Mucosa of stomach (tissue), 1 donor: ENCODE results near the gene STIM1.
"Not testable (repeated sequence)": the region's sequence is repeated elsewhere in the genome, so short reads cannot be mapped to it uniquely, and the experiment has no call there.

Source experiments
- H3K27me3 ChIP-seq: one replicate; pipeline ENCODE4 v1.7.0; 2013; ENCODE audit warnings: mild to moderate bottlenecking, low read length; ENCODE audit not compliant: control insufficient read depth, insufficient read depth
- H3K36me3 ChIP-seq: one replicate; pipeline ENCODE4 v1.7.0; 2013; ENCODE audit warnings: low read length; ENCODE audit not compliant: control insufficient read depth, insufficient read depth
- H3K4me1 ChIP-seq: one replicate; pipeline ENCODE4 v1.7.0; 2013; ENCODE audit warnings: mild to moderate bottlenecking, low read length; ENCODE audit not compliant: control insufficient read depth, insufficient read depth
- H3K4me3 ChIP-seq: one replicate; pipeline ENCODE4 v1.7.0; 2013; ENCODE audit warnings: low read length
- H3K9ac ChIP-seq: one replicate; pipeline ENCODE4 v1.7.0; 2013; ENCODE audit warnings: mild to moderate bottlenecking, low read length, moderate library complexity
- H3K9me3 ChIP-seq: one replicate; pipeline ENCODE4 v1.7.0; 2013; ENCODE audit warnings: mild to moderate bottlenecking, low read length, moderate library complexity; ENCODE audit not compliant: control insufficient read depth
- donor health status: Pancreatic carcinoma.

Gene STIM1

DNA sequence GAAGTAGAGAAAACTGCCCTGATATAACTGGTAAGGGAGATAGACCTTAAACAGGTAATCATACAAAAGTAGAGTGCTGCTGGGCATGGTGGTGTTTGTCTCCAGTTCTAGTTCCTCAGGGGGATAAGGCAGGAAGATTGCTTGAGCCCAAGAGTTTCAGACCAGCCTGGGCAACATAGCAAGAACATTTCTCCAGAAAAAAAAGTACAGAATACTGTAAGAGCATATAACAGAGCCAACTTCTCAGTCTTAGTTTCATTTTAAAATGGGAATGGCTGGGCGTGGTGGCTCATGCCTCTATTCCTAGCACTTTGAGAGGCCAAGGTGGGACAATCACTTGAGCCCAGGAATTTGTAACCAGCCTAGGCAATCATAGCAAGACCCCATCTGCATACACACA, 10.2 kb upstream of the STIM1 start:
- Histone ChIP-seq H3K9ac (no peak overlapping the region), H3K36me3 (no peaks in the 10 kb centered on the region), H3K9me3 (no peaks in the 10 kb centered on the region), H3K27me3 (no peaks in the 10 kb centered on the region), H3K4me3 (no peak overlapping the region), H3K4me1 (peaks cover 5% of the 10 kb centered on the region)

DNA sequence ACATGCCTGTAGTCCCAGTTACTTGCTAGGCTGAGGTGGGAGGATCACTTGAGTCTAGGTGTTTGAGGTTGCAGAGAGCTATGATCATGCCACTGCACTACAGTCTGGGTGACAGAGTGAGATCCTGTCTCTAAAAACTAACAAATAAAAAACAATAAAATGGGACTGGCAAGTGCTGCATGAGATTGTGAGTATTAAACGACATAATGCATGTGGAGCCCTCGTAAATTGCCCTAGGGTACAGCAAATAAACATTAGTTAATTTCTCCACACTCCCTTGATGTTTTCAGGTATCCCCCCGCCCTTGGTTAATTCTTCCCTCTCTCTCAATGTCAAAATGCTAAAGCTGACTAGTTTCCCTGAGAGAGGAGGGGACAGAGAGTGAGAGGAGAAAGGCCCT, 9.8 kb upstream of the STIM1 start:
- H3K4me1 ChIP-seq = peaks cover 5% of the 10 kb centered on the region

DNA sequence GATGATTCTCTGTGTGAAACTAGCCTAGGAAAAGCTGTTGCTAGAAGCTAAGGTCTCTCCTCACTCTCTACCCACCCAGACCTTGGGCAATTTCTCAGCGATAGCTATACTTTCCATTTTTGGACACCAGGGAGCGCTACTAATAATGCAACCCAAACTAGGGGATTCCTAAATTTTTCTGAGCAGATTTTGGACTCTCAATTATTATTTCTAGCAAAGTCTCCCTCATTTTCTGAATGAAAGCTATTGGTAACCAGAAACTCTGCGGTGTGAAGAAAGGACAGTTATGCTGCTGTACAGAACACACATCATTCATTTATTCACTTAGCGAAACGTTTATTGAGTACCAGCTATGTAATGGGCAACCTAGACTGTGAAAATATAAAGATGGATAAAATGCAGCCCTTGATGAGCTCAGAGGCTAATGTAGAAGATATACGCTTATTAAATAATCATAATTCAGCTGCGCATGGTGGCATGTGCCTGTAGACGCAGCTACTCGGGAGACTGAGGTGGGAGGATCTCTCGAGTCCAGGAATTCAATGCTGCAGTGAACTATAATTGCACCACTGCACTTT, 6.1 kb upstream of the STIM1 start:
- H3K4me3 ChIP-seq = no peak overlapping the region
- no peak overlapping the region for H3K9ac ChIP-seq

More for the DNA sequence above, 9.8 kb upstream of the STIM1 start:
- no peak overlapping the region for H3K9ac ChIP-seq
- no peaks in the 10 kb centered on the region for H3K27me3 ChIP-seq
- H3K9me3 ChIP-seq = no peaks in the 10 kb centered on the region
- H3K4me3 ChIP-seq = no peak overlapping the region
- H3K36me3 ChIP-seq = no peaks in the 10 kb centered on the region

DNA sequence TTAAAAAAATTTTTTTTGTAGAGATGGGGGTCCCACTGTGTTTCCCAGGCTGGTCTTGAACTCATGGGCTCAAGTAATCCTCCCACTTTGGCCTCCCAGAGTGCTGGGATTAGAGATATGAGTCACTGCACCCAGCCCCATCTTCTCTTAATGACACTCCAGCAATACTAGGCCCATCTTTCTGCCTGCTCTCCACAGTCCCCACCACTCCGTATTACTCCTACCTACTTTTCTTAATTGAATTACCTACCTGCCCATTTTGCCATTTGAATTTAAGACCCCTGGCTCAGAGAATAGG, 2.0 kb upstream of the STIM1 start:
- Histone ChIP-seq H3K9ac (no peak overlapping the region), H3K4me1 (peaks cover 28% of the 10 kb centered on the region), H3K4me3 (no peak overlapping the region), H3K9me3 (no peaks in the 10 kb centered on the region), H3K36me3 (no peaks in the 10 kb centered on the region), H3K27me3 (no peaks in the 10 kb centered on the region)

More for the DNA sequence above, 6.1 kb upstream of the STIM1 start:
- H3K9me3 ChIP-seq = no peaks in the 10 kb centered on the region
- no peaks in the 10 kb centered on the region for H3K36me3 ChIP-seq
- no peaks in the 10 kb centered on the region for H3K27me3 ChIP-seq
- H3K4me1 ChIP-seq = peaks cover 7% of the 10 kb centered on the region

DNA sequence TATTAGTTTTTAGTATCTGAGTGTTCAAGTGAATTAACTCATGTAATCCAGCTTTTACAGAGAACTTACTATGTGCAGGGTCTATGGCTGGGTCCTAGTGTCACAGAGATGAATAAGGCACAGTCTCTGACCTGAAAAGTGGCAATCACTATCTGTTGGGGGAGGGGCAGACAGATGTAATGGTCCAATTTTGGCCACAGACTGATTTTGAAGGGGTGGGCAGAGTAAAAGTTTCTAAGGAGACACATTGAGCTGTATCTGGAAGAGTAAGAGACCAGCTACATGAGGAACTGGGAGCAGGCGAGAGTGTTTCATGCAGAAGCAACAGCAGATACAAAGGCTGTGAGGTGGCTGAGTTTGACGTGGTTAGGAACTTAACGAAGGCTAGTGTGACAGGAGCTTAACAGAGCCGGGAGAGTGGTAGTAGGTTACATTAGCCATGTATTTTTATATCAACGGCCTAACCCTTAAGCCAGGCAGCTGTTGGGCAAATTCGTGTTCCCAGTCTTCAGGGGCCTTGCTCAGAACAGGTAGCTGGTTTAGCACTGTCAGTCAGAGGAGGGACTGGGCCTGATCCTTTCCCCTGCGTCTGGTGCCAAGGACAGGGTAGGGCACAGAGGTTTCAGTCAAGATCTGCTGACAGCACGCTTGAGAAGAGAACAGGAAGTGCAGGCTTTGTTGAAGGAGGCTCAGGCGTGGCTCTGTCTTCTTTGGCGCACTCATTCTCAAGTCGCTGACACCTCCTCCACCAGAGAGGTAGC, 1.4 kb upstream of the STIM1 start:
- Histone ChIP-seq H3K4me1 (peaks cover 33% of the 10 kb centered on the region), H3K9ac (peak overlapping the region; percentile 53), H3K4me3 (no peak overlapping the region), H3K36me3 (no peaks in the 10 kb centered on the region), H3K9me3 (no peaks in the 10 kb centered on the region), H3K27me3 (no peaks in the 10 kb centered on the region)

DNA sequence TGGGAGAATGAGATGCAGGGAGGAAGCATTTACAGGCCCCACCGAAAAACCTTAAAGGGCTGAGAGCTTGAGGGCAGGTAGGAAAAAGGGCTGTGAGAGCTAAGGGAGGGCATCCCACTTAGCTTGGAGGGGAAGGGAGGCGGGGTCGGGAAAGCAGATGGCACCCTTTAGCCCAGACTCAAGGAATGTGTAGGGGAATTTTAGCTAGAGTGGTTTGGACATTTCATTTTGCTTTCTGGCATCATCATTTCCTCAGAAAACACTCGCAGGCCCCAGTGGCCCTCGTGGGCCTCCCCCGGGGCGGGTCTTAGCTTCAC, 846 bp upstream of the STIM1 start:
- no peaks in the 10 kb centered on the region for H3K36me3 ChIP-seq
- peaks cover 39% of the 10 kb centered on the region for H3K4me1 ChIP-seq
- no peaks in the 10 kb centered on the region for H3K27me3 ChIP-seq
- H3K4me3 ChIP-seq = no peak overlapping the region
- H3K9ac ChIP-seq = peak overlapping the region; percentile 53
- H3K9me3 ChIP-seq = no peaks in the 10 kb centered on the region

DNA sequence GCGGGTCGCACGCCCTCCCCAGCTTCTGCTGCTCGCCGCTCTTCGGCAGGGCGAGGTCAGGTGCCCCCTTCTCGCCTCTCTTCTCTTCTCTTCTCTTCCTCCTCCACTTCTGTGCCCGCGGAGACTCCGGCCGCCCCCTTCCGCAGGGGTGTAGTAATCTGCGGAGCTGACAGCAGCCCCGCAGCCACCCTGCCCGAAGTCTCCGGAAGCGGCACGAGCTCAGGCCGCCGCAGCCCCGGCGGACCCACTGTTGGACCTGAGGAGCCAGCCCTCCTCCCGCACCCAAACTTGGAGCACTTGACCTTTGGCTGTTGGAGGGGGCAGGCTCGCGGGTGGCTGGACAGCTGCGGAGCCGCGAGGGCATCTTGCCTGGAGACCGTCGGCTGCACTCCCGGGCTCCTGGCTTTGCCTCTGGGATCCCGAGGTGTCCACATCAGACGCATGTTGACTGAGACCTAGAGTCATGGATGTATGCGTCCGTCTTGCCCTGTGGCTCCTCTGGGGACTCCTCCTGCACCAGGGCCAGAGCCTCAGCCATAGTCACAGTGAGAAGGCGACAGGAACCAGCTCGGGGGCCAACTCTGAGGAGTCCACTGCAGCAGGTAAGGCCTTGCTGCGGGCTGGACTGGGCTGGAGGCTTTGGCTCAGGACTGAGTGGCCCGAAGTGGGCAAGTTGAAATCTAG, 486 bp downstream of the STIM1 start:
- Histone ChIP-seq H3K4me1 (peaks cover 51% of the 10 kb centered on the region), H3K9ac (peak overlapping the region; percentile 76)

DNA sequence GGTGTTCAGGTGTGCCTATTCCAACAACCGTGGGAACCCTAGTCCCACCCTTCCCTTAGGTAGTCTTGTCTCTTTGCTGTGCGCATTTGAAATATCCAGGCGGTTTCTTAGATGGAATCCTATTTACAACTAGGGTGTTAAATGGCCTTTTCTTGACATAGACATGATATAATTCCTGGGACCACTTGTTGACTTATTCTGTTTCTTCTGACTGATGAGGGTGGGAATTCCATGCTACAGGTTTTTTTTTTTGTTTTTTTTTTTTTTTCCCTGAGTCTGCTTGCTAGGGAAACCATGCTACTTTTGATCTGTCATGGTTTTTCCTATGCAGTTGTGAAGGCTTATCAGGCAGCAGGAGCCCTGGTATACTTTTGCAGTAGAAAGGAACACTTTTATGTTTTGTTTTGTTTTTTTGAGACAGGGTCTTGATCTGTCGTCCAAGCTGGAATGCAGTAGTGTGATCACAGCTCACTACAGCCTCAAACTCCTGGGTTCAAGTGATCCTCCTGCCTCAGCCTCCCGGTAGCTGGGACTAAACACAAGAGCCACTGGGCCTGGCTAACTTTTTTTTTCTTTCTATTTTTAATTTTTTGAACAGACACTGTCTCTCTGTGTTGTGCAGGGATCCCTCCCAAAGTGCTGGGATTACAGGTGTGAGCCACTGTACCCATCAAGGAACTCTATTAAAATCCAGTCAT, 1.5 kb downstream of the STIM1 start:
- Histone ChIP-seq H3K4me1 (peaks cover 52% of the 10 kb centered on the region), H3K9me3 (no peaks in the 10 kb centered on the region), H3K4me3 (peak overlapping the region; percentile 85), H3K36me3 (no peaks in the 10 kb centered on the region), H3K9ac (peak overlapping the region; percentile 76), H3K27me3 (no peaks in the 10 kb centered on the region)

More for the DNA sequence above, 486 bp downstream of the STIM1 start:
- peak overlapping the region; percentile 85 for H3K4me3 ChIP-seq
- no peaks in the 10 kb centered on the region for H3K36me3 ChIP-seq
- no peaks in the 10 kb centered on the region for H3K9me3 ChIP-seq
- H3K27me3 ChIP-seq = no peaks in the 10 kb centered on the region

DNA sequence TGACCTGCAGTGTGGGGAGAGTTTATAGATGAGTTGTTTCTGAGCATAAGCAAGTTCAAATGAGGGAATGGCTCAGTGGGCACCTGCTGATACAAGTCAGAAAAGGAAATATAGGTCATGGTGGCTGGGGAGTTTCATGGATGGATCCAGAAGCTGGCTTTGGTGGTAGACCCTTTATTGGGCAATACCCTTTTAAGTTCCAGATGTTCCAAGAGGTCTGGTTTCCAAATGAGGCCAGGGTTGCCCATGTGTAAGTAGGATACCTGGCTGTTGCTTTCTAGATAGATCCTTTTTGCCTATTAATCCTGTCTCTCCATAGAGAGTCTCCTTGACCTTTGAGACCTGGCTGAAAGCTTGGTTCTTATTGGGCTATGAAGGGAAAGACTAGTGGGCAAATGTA, 2.2 kb downstream of the STIM1 start:
- no peaks in the 10 kb centered on the region for H3K27me3 ChIP-seq
- H3K4me1 ChIP-seq = peaks cover 52% of the 10 kb centered on the region
- H3K36me3 ChIP-seq = no peaks in the 10 kb centered on the region
- peak overlapping the region; percentile 45 for H3K9ac ChIP-seq
- H3K4me3 ChIP-seq = no peak overlapping the region
- no peaks in the 10 kb centered on the region for H3K9me3 ChIP-seq

DNA sequence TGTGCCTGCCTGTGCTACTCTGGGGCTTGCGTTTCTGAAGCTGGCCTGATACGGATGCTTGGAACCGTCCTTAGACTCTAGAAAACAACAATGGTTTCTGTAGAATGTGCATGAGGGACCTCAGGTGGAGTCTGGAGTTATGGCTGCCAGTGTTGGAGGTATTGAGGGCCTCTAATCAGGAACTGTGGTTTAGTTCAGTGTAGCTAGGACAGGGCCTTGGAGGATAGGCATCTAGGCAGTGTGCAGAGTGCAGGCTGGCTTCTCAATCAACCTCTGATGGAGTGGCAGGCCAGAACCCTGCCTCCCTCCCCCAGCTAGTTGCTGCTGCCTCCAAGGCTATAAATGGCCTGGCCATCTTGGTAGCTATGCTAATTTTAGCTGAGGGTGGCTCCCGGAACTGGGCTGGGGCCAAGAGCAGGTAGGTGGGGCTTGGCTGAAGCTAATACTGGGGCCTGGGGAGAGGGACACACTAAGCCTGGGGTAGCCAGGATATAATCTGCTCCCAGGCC, 4.0 kb downstream of the STIM1 start:
- no peaks in the 10 kb centered on the region for H3K9me3 ChIP-seq
- no peak overlapping the region for H3K9ac ChIP-seq
- H3K36me3 ChIP-seq = no peaks in the 10 kb centered on the region
- H3K27me3 ChIP-seq = no peaks in the 10 kb centered on the region
- peaks cover 45% of the 10 kb centered on the region for H3K4me1 ChIP-seq
- no peak overlapping the region for H3K4me3 ChIP-seq

DNA sequence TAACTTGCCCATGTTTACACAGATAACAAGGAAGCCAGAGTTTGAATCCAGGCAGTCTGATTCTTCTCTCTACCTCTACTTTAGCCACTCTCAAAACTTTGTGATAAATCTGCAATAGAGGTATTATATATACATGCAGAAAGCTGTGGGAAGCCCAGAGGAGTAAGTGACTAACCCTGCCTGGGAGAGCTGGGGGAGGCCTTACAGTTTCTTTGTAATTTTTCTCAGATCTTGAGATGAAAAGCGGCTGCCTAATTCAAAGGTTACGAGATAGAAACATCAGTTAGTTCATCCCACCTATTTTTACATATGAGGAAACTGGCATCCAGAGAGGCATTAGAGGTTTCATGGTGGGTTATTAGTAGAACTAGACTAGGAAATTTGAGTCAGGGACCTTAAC, 4.9 kb downstream of the STIM1 start:
- Histone ChIP-seq H3K9me3 (no peaks in the 10 kb centered on the region), H3K27me3 (no peaks in the 10 kb centered on the region), H3K4me3 (no peak overlapping the region), H3K36me3 (no peaks in the 10 kb centered on the region), H3K9ac (no peak overlapping the region), H3K4me1 (peaks cover 45% of the 10 kb centered on the region)

DNA sequence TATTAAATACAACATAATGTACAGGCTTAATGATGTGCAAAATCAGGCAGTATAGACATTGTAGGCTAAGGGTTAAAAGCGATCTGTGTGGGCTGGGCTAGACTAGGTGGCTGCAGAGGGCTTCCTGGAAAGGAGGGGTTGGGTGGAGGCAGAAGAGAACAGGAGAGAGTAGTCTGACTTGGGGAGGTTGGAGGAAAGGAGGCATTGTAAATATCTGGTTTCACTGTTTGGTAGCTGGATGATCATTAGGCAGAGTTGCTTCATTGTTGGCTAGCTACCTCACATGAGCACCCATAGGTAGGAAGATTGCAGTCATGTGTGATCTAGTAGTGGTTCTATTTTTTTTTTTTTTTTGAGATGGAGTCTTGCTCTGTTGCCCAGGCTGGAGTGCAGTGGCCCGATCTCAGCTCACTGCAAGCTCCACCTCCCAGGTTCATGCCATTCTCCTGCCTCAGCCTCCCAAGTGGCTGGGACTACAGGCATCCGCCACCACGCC, 5.5 kb downstream of the STIM1 start:
- H3K36me3 ChIP-seq, H3K9me3 ChIP-seq, H3K4me3 ChIP-seq, H3K9ac ChIP-seq, H3K27me3 ChIP-seq: not testable (repeated sequence)
- peaks cover 51% of the 10 kb centered on the region for H3K4me1 ChIP-seq
